Suppressor macrophage (primary cell): Measurements from ENCODE around the gene PDGFD.
"Not testable (repeated sequence)": the region's sequence is repeated elsewhere in the genome, so short reads cannot be mapped to it uniquely, and the experiment has no call there.

ENCODE experiments used
- DNase-seq, 4 experiments: peaks; one replicate each; pipeline ENCODE4 v3.0.0-alpha.2; 2020 to 2022

PDGFD gene

DNA sequence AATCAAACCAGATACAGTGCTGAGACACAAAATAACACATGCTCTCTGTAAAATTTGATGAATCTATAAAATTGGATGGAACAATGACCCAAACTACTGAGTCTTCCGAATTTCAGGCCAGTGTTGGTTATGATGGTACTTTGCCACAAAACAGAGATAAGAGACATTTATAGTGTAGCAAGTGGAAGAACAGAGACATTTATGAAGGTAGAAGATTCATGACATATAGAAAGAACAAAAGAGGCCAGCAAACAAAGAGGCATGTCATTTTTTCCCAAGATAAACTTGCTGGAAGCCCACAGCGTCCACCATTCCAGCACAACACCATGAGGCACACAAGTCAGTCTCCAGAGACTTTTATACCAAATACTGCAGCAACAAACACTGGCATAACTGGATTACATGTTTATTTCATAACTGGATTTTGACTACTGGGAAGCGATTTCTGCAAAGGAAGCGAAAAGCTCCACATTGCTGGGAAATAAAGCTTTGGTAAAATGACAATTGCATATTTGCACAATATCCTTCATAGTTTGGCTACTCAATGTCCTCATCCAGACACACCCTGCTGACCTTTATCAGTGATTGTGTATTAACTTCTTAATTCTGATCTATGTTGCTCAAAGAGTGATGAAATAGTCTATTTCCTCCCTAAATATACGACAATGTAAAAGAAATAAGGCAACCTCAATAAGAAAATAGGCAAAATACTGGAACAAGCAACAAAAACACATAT is 110.0 kb downstream of the PDGFD start:
- DNase-seq: peak in 1 of 4 experiments; percentile 4

DNA sequence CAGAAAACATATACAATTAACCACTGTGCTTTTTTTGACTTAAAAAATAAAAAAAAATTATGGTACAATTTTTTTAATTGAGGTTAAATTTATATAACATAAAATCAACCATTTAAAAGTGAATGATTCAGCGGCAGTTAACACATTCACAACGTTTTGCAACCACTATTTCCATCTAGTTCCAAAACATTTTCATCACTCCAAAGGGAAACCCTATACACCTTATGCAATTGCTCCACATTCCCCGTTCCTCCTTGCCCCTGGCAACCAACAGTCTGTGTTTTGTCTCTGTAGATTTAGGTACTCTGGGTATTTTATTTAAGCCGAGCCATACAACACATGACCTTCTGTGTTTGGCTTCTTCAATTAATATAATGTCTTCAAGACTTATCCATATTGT is 112.2 kb downstream of the PDGFD start:
- DNase-seq: no peak

DNA sequence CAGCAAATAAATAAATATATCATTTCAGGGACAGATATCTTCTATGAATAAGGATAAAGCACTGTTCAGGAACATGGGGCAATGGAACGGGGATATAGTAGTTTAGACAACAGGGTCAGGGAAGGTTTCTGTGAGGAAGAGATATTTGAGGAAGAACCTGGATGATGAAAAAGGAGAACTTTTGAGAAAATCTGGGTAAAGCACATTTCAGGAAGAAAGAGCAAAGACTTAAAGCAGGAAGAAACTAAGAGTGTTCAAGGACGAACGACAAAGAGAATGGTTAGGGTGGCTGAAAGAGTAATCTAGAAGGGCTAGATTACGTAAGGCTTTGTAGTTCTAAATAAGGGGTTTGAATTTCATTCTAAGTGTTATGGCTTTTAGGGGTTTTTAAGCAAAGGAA is 114.8 kb downstream of the PDGFD start:
- DNase-seq: peak in 3 of 4 experiments; percentile 17 to 52 (median 52)

DNA sequence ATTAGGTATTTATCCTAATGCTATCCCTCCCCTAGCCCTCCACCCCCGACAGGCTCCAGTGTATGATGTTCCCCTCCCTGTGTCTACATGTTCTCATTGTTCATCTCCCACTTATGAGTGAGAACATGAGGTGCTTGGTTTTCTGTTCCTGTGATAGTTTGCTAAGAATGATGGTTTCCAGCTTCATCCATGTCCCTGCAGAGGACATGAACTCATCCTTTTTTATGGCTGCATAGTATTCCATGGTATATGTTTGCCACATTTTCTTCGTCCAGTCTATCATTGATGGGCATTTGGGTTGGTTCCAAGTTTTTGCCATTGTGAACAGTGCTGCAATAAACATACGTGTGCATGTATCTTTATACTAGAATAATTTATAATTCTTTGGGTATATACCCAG is 117.1 kb downstream of the PDGFD start:
- not testable (repeated sequence) for DNase-seq

DNA sequence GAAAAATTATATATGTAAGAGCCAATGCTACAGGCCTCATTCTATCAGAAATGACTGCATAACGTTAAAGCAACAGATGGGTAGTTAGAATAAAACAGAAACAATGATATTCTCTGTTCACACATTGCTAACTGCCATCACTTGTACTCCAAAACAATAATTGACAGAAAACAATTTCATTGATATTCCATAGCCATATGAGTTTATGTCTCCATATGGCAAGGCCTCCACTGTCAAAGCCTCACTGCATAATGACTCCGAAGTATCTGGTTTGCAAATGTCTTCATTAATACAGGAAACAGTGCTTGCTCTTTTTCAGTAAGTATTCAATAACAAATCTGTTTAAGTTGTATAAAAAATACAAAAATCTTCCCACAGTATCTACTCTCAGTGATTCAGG is 117.6 kb downstream of the PDGFD start:
- DNase-seq: no peak

DNA sequence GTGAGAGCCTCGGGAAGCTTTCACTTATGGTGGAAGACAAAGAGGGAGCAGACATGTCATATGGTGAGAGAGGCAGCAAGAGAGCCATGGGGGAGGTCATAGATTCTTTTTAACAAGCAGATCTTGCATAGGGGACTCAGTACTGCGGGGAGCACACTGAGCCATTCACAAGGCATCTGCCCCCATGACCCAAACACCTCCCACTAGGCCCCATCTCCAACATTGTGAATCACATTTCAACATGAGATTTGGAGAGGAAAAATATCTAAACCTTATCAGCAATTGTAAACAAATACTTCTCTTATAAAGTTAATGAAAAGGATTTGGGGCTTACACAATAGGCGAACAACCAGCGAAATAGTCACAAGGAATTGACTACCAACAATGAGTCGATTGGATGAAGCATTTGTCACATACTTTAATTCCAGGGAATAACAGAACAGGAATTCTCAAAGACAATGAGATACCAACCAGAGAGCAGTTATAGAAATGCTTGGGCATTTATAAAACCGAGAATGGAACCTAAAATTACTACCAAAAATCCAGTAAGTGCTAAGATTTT is 120.2 kb downstream of the PDGFD start:
- DNase-seq: no peak

DNA sequence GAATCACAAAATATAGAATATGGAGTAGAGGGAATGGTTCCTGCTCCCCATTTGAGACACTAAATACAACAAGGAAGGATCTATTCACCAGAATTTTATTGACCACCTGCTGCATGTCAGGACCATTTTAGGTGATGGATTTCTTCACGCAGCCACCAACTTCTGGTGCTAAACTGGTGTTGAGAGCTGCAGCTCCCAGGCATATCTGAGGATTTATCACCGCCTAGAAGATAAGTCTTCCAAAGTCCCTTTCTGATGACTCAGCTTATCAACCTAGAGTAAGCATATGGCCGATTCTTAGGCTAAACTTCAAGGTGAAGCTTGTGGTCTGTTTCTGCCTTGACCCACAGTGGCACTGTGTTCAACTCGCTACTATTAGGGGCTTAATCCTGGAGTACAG is 120.8 kb downstream of the PDGFD start:
- DNase-seq: no peak

DNA sequence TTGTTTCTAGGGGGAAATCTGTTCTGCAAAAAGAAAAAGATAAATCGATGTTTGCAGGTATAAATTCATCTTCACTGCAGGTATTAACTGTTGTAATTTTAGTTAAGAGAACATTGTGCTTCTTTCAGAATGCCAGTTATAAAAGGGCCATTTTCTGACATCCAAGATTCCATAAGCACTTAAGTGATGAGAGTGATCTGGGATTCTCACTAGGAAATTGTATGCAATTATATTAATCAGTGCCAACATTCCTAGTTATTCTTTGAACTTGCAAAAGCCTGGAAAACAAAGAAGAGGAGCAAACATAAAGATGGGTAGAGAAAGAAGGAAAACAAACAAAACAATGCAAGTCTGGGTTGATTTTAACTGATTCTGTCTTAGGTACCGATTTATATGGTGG is 122.2 kb downstream of the PDGFD start:
- no peak for DNase-seq

DNA sequence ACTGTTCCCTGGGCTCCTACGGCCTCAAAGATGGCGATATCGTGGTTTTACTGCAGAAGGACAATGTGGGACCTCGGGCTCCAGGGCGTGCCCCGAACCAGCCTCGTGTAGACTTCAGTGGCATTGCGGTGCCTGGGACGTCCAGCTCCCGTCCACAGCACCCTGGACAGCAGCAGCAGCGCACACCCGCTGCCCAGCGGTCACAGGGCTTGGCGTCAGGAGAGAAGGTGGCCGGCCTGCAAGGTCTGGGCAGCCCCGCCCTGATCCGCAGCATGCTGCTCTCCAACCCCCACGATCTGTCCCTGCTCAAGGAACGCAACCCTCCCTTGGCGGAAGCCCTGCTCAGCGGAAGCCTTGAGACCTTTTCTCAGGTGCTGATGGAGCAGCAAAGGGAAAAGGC is 127.0 kb downstream of the PDGFD start:
- DNase-seq: no peak

DNA sequence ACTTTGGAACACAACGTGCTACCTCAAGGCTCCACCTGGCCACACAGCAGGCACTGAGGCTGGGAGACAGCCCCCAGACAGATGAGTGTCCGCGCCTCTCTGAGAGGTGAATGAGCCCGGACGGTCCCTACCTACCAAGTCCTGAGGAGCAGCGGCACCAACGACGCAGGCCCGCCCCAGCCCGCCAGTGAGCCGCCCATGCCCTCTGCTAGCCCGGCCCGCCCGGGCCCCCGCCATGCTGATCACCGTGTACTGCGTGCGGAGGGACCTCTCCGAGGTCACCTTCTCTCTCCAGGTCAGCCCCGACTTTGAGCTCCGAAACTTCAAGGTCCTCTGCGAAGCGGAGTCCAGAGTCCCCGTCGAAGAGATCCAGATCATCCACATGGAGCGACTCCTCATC is 127.4 kb downstream of the PDGFD start, which contains the start of gene DDI1:
TSS of gene DDI1 (plus strand) at position 53 of the 400 bp plus-strand sequence. CDS start at position 236, 183 bp downstream.
- DNase-seq: no peak

DNA sequence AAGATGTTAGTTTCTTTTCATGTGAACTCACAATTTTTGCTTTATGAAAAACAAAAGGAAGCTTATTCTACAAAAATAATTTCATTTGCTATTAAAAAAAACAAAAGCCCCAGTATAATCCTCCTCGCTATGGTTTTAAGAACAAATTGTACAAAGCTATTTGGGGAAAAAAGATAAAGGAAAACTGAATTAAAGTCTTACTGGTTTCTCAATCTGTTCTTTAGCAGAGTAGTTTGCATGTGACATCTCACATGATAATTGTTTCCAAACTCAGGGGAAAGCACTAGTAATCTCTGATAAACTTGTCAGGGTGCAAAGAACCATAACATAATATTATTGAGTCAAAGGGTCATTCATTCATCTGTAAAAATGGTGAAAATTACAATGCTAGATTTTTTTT is 130.4 kb downstream of the PDGFD start:
- peak in 1 of 4 experiments; percentile 4 for DNase-seq

DNA sequence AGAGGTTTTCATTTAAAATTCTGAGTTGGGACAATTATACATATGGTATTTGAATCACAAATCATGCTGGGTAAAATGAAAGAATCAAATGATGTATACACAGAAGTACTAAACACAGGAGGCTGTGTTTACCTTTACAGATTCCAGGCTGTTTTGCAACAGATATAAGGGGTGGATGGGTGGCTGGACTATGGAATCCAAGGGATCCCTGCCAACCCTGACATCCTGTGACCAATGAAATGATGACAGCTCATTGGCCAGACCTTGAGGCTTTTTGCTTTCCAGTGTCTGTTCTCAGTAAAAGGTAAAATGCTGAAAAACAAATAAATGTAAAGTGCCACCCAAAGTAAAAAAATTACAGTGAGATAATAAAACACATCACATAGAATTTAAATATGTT is 130.8 kb downstream of the PDGFD start:
- DNase-seq: no peak

DNA sequence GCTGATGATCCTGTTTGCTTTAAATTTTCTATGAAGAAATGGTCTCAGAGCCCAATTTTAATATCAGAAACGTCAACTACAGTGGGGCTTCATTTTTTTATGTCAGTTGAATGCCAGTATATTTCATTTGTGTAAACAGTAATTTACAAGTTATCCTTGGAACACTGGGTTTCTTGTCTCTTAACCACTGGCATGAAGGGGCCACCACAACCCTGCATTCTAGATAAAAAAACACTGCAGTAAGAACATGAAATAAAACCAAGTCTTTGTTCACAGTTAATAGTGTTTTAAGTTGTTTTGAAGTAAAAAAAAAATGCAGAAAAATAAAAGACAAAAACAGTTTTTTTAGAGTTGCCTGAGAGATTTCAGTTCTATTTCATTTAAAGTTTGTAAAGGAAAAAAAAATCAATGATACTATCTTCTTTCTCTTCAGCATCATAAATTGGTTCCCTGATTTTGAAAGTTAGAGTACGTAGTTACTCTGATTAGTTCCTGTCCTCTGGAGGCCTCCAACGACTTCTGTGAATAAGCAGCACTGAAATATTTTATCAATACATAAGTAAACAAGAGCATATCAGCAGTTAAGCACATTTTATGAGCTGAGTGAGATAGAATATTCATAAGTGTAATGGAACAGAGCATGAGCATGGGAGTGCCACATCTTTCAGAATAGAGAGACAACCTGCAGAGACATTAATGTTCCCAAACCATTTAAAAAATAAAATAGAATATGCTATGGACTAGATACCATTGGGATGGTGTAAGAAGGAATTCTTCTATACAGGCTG is 135.3 kb downstream of the PDGFD start:
- no peak for DNase-seq

DNA sequence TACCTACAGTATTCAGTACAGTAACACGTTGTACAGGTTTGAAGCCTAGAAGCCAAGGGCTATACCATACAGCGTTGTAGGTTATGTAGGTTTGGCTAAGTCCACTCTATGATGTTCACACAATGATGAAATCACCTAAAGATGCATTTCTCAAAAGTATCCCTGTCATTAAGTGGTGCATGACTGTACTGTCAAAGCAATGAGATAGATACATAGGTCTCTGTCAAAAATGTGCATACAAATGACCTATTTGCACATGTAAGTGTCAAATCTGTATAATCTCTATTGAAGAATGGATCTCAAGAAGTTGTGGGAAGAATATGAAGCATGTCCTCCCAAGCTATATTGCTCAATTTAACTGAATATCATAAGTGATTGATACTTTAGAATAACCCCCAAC is 139.4 kb downstream of the PDGFD start:
- DNase-seq: no peak

DNA sequence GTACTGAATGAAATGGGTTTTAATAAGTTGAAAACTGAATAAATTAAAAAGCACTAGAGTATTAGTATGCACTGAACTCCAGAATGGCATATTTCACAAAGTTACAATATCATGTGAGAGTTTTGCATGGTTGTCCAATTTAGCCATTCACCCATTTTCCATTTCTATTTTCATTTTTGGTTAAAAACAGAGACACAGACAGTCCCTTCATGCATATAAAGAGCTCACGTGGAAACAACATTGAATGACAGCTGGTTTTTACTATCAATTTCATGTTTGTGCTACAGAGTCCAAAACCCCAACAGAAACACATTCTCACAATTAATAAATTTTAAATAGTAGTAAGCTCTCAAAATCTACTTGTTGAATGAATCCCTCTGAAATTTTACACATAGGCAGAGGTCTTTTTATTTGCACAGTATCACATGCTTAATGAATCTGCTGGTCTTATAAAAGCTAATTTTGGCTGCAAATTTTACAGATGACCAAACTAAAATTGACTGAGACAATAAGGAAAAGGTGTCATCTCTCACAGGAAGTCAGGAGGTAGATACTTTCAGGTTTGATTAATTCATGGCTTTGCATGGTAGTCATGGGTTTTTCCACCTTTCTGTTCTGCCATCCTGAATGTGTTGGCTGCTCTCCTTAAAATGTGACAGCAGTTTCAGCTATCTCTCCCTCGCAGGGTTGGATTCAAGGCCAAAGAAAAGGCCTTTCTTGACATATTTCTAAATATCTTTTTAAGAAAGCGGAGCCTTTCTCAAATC is 148.1 kb downstream of the PDGFD start:
- no peak for DNase-seq

DNA sequence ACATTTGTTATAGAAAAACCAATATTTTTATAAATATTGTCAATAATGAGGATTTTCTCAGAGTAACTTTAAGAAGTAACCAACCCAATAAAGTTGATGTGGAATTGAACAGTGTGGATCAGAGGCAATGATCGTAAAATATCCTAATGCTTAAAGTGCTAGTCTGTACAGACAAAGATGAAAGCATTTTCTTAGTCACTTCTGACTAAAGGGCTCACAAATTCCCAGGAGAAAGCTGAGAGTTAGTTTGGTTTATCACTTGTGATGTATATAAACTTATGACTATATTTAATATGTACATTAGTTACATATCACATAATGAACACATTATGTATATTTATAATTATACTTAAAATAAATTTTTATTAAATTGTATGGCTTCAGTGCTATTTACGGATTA is 152.9 kb downstream of the PDGFD start:
- no peak for DNase-seq

DNA sequence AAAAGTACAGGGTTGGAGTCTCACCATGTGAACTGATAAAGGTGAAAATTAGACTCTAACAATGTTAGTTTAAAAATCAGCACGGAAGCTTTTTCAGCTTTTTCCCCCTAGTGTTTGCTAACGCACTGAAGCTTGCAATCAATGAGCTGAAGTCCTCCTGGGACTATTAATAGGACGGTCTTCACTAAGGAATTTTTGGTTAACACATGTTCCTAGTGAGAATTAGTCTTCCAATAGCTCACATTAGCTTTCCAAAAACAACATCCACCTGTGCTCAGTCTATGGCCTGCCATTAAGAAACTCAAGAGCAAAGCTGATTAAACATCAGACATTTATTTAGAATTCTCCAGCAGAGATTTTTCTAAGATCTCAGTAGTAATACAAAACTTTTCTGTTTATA is 154.2 kb downstream of the PDGFD start:
- DNase-seq: no peak

DNA sequence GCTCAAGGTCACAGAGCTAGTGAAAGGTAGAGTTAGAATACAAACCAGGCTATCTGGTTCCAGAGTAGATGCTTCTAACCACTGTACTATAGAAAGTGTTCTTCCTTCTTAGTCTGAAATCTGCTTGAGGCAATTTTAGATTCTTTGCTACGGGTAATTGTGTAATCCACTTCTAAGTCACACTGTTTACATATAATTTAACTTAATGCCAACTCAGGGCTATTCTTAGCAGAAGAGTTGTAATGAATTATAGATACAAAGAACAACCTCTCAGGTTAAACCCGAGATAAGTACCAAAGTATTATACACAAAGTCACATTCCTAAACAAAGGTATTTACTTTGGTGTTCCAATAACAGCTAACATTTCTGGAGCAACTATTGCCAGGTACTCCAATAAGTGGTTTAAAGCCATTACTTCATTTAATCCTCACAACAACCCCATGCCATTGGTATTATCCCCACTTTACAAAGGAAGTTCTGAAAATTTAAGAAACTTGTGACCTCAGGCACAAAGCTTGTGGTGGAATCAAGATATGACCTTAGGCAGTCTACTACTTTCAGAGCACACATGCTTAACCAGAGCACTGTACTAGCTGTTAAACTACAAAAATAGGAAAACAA is 158.6 kb downstream of the PDGFD start:
- no peak for DNase-seq

DNA sequence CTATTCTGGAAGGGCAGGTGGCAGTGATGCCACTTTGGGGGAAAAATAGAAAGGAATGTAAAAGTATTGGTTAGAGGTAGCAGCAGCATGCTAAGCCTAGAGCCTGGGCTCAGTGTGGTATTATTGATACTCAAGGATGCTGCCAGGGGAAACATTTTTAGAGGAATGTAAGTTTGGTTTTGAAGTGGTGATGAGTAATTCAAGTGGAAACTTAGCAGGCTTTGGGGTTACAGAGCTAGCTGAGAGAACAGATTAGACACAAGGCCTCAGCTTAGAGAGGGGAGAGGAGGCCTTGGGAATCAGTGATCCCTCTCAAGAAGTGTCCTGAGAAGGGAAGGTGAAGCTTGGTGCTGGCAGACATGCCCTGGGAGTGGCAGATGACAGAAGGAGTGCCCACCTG is 160.5 kb downstream of the PDGFD start:
- DNase-seq: no peak

DNA sequence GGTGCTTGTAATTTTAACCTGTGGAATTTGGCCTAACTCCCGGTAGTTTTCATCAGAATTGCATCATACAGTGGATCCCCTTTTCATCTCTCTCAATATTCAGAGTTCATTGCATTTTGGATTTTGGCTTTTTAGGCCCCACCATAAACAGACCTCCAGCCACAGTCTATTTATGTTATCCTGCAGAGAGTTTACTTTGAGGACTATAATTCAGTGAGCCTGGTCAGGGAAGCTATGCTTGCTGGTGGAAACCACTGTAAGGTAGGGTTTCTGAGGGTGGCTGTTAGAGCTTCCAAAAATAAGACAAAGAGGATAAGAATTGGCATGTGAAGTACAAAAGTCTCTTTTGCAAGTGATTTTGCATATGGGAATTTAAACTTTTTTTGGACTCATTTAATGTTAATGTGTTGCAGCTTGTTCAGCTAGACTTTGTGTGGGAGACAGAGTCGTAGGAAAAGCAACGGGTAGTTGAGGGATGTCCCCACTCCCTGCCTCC is 162.3 kb downstream of the PDGFD start:
- DNase-seq: no peak

DNA sequence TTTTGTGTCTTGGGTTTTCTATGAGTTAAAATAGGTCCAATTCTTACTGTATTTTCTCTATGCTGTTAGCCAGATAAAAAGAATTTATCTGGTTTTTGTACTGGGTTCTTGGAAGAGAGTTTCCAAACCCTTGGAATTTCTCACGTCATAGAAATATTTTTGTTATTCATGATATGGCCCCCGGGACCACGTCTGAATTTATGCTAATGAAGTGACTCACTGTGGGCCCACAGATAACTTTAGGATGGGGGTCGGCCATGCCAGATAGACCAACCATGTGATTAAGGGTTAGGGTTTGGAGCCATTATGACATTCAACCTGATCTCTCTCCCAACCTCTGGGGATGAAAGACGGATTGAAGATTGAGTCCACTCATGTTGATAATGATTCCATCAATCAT is 163.1 kb downstream of the PDGFD start:
- no peak for DNase-seq

DNA sequence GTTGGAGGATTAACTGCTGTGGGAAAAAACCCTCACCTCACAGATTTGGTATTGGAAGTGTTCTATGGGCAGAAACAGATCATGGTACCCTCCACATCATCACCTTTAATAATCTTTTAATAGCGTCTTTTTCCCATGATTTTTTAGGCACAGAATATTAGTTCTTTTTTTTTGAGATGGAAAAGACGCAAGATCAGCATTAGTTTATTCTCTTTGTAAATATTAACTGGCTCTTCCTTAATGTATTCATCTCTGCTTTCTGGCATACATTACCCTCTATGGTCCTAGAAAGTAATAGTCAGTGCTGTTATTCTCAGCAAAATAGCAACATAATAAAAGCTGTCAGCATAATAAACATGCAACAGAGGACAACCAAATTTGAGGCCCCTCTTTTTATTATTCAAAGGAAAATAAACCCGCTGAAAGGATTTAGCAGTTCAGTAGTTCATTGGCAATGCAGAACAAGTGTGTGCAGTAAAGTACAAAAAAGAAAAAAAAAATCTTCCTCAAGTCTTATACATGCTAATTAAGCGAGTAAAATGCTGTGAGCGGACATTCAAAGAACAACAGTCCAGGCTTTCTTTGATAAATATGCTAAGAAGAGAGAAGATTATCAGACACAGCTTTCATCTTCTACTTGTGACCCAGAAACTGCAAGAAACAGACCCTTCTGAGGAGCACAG is 165.0 kb downstream of the PDGFD start:
- DNase-seq: no peak
